ENCODE data around the gene AMIGO3.

Gene AMIGO3

GRCh38 chr3:49727154-49727923 lies 7.9 kb upstream of the AMIGO3 start:
- H3K27me3 ChIP-seq (ENCODE audit: insufficient read depth, poor library complexity, severe bottlenecking), result no peaks in the 10 kb centered on the region
- DNase-seq (ENCODE audit: low read depth in 1 of 2, low spot score in 1 of 2), result no peak
- no peak overlapping the region for H3K4me3 ChIP-seq (replicated peaks; ENCODE audit: insufficient read depth, low read length)
- H3K27ac ChIP-seq (replicated peaks), result no peak overlapping the region
- TF ChIP-seq, protein P1, sequence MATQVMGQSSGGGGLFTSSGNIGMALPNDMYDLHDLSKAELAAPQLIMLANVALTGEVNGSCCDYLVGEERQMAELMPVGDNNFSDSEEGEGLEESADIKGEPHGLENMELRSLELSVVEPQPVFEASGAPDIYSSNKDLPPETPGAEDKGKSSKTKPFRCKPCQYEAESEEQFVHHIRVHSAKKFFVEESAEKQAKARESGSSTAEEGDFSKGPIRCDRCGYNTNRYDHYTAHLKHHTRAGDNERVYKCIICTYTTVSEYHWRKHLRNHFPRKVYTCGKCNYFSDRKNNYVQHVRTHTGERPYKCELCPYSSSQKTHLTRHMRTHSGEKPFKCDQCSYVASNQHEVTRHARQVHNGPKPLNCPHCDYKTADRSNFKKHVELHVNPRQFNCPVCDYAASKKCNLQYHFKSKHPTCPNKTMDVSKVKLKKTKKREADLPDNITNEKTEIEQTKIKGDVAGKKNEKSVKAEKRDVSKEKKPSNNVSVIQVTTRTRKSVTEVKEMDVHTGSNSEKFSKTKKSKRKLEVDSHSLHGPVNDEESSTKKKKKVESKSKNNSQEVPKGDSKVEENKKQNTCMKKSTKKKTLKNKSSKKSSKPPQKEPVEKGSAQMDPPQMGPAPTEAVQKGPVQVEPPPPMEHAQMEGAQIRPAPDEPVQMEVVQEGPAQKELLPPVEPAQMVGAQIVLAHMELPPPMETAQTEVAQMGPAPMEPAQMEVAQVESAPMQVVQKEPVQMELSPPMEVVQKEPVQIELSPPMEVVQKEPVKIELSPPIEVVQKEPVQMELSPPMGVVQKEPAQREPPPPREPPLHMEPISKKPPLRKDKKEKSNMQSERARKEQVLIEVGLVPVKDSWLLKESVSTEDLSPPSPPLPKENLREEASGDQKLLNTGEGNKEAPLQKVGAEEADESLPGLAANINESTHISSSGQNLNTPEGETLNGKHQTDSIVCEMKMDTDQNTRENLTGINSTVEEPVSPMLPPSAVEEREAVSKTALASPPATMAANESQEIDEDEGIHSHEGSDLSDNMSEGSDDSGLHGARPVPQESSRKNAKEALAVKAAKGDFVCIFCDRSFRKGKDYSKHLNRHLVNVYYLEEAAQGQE (IDR thresholded peaks at IDR 0.05; ENCODE audit: insufficient replicate concordance, low read depth), result no peak
- TF ChIP-seq GABPA (IDR thresholded peaks at IDR 0.05; ENCODE audit: low read depth) (no peak), SPI1 (IDR thresholded peaks at IDR 0.05; ENCODE audit: borderline replicate concordance, low read depth) (no peak), POLR2AphosphoS5 (IDR thresholded peaks at IDR 0.05; ENCODE audit: low read depth) (no peak)
- TF ChIP-seq, protein P2, sequence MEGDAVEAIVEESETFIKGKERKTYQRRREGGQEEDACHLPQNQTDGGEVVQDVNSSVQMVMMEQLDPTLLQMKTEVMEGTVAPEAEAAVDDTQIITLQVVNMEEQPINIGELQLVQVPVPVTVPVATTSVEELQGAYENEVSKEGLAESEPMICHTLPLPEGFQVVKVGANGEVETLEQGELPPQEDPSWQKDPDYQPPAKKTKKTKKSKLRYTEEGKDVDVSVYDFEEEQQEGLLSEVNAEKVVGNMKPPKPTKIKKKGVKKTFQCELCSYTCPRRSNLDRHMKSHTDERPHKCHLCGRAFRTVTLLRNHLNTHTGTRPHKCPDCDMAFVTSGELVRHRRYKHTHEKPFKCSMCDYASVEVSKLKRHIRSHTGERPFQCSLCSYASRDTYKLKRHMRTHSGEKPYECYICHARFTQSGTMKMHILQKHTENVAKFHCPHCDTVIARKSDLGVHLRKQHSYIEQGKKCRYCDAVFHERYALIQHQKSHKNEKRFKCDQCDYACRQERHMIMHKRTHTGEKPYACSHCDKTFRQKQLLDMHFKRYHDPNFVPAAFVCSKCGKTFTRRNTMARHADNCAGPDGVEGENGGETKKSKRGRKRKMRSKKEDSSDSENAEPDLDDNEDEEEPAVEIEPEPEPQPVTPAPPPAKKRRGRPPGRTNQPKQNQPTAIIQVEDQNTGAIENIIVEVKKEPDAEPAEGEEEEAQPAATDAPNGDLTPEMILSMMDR (IDR thresholded peaks at IDR 0.05; ENCODE audit: insufficient read depth, low read length), result no peak

DNA sequence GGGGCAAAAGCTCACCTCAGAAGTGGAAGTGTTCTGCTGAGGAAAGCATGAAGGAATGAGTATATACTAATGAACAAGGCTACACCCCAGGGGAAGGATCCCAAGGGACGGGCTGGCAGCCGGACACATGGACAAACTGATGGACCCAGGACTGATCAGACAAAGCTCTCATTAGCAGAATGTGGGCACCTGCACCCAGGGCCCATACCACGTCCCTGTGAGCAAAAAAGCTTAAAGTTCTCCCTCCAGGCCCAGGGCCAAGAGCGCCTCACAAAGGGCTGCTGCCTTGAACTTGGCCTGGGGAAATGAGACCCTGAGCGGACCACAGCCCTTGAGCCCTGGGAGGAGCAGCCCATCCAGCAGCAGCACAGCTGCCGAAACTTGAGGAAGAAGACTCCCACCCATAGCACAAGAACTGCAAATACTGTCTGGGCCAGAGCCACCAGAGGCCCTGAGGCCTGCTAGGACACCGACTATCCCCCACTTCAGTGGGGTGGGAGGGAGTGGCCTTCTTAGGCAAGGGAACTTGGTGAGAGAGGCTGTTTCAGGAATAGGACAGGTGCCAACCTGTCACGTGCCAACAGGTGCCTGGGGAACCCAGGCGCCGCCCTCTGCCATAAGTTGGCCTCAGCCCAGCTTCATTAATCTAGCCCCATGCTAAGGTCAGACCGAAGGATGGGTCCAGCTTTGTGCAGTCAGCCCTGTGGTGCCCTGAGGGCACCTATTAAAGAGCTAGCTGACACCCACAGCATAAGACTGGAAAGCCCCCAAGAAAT lies 6.6 kb upstream of the AMIGO3 start:
- Histone ChIP-seq H3K27ac (replicated peaks) (no peak overlapping the region), H3K27me3 (ENCODE audit: insufficient read depth, poor library complexity, severe bottlenecking) (no peaks in the 10 kb centered on the region), H3K4me3 (replicated peaks; ENCODE audit: insufficient read depth, low read length) (no peak overlapping the region)
- TF ChIP-seq GABPA (IDR thresholded peaks at IDR 0.05; ENCODE audit: low read depth) (no peak), POLR2AphosphoS5 (IDR thresholded peaks at IDR 0.05; ENCODE audit: low read depth) (no peak), SPI1 (IDR thresholded peaks at IDR 0.05; ENCODE audit: borderline replicate concordance, low read depth) (no peak)
- TF ChIP-seq, protein P1 (IDR thresholded peaks at IDR 0.05; ENCODE audit: insufficient replicate concordance, low read depth), result no peak
- TF ChIP-seq, protein P2 (IDR thresholded peaks at IDR 0.05; ENCODE audit: insufficient read depth, low read length), result no peak
- DNase-seq (ENCODE audit: low read depth in 1 of 2, low spot score in 1 of 2), result no peak

DNA sequence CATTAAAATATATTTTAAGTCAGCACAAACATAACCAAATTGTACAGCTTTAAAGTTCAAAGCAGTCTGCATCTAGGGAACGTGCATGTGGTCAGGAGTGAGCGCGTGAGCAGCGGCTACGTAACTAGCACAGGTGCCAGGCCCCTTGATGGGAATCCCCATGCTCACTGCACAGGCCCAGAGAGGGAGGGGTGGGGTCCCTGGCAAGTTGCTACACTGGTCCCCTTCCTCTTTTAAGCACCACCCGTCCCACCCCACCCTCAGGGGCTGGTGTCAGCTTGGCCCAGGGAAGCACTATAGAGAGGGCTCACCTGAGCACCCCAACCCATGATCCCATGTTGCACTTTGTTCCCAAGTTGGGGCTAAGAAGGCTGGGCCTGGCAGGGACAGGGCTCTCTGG lies 5.1 kb upstream of the AMIGO3 start:
- TF ChIP-seq GABPA (IDR thresholded peaks at IDR 0.05; ENCODE audit: low read depth) (no peak), POLR2AphosphoS5 (IDR thresholded peaks at IDR 0.05; ENCODE audit: low read depth) (no peak), SPI1 (IDR thresholded peaks at IDR 0.05; ENCODE audit: borderline replicate concordance, low read depth) (no peak)
- TF ChIP-seq, protein P2 (IDR thresholded peaks at IDR 0.05; ENCODE audit: insufficient read depth, low read length), result no peak
- TF ChIP-seq, protein P1 (IDR thresholded peaks at IDR 0.05; ENCODE audit: insufficient replicate concordance, low read depth), result no peak
- DNase-seq (ENCODE audit: low read depth in 1 of 2, low spot score in 1 of 2), result no peak
- Histone ChIP-seq H3K27ac (replicated peaks) (peak overlapping the region; percentile 96), H3K27me3 (ENCODE audit: insufficient read depth, poor library complexity, severe bottlenecking) (no peaks in the 10 kb centered on the region), H3K4me3 (replicated peaks; ENCODE audit: insufficient read depth, low read length) (peak overlapping the region; percentile 76)

Measured in HL-60 (cell line).